Measurements from ENCODE around the gene SCNN1B.
"Not testable (repeated sequence)": the region's sequence is repeated elsewhere in the genome, so short reads cannot be mapped to it uniquely, and the experiment has no call there.

Gene SCNN1B

GRCh38 chr16:23290189-23291062 is 11.7 kb upstream of the SCNN1B start:
- no peak for DNase-seq

- no peak for DNase-seq
These were observed 9.1 kb upstream of the SCNN1B start for GRCh38 chr16:23293016-23293415.

GRCh38 chr16:23294260-23294659 is 7.8 kb upstream of the SCNN1B start:
- no peak for DNase-seq

GRCh38 chr16:23296994-23297393 is 5.1 kb upstream of the SCNN1B start:
- DNase-seq = no peak

GRCh38 chr16:23298290-23298915 is 3.7 kb upstream of the SCNN1B start:
- no peak for DNase-seq

- DNase-seq = not testable (repeated sequence)
These were observed 2.3 kb upstream of the SCNN1B start for GRCh38 chr16:23299815-23300214.

- DNase-seq = no peak
These were observed 654 bp upstream of the SCNN1B start for GRCh38 chr16:23301251-23302044.

- no peak for DNase-seq
These were observed 1.6 kb downstream of the SCNN1B start for GRCh38 chr16:23303685-23304084.

GRCh38 chr16:23304620-23305019 is 2.5 kb downstream of the SCNN1B start:
- no peak for DNase-seq

GRCh38 chr16:23306199-23307100 is 4.3 kb downstream of the SCNN1B start:
- no peak for DNase-seq

- DNase-seq = no peak
These were observed 8.1 kb downstream of the SCNN1B start for GRCh38 chr16:23310217-23310616.

GRCh38 chr16:23310744-23311143 is 8.6 kb downstream of the SCNN1B start:
- no peak for DNase-seq

- no peak for DNase-seq
These were observed 14.1 kb downstream of the SCNN1B start for GRCh38 chr16:23316232-23316631.

- no peak for DNase-seq
These were observed 14.6 kb downstream of the SCNN1B start for GRCh38 chr16:23316634-23317265.

GRCh38 chr16:23317266-23317661 is 15.2 kb downstream of the SCNN1B start:
- no peak for DNase-seq

GRCh38 chr16:23317751-23318150 is 15.6 kb downstream of the SCNN1B start:
- DNase-seq = no peak

- DNase-seq = no peak
These were observed 16.5 kb downstream of the SCNN1B start for GRCh38 chr16:23318639-23319038.

GRCh38 chr16:23319861-23320615 is 17.9 kb downstream of the SCNN1B start:
- DNase-seq = no peak

GRCh38 chr16:23320693-23321092 is 18.6 kb downstream of the SCNN1B start:
- no peak for DNase-seq

- no peak for DNase-seq
These were observed 19.2 kb downstream of the SCNN1B start for GRCh38 chr16:23321206-23321875.

All from T-helper 9 cell (primary cell).